ENCODE data around the gene TDRD3. TPM values are rescaled to one million over a fixed set of nuclear protein-coding genes. Genes with fewer than 3 reads are reported as not detected.

The TDRD3 gene
- total and polyA plus RNA-seq, 2 donors (not counting 1 experiment from before 2014, with no cell fraction given), result 5.6 to 23.7 TPM

DNA sequence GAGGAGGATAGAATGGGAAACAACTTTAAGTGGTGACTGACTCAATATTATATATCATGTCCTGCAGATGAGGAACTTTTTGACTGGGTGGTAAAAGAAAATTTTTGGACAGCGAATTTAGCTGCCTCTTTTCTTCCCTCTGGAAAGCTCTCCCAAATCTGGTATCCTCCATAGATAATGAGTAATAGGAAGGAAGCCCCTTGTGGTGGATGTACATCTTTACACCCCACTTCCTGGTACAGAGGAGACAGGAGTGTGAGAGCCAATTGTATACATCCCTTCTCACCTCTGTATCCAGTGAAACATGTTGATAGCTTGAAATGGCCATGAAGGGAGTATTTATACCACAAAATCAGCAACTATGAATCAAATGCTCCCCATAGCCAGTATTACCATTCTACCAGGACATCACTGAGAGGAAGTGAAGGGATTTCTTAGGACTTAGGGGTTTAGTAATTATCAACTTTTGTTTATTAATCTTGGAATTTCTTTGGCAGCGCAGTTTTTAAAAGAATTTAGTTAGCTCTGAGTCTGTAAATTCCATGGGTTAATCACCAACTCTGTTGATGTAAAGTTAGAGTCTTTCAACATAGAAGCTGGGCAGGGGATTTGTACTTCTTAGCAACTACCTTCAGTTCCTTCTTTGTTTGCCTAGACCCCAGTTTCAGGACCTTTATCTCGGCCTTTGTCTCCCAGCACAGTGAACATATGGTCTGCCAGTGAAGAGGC, 17.0 kb upstream of the TDRD3 start:
- peaks cover 0 to 3% (median 0%) of the 10 kb centered on the region in 4 experiments for H3K27me3 ChIP-seq (replicated peaks in 1 of 4; ENCODE audit: control extremely low read depth in 1 of 4, control insufficient read depth in 3 of 4, insufficient read depth in 4 of 4, low read length in 3 of 4)
- H3K9me3 Mint-ChIP-seq (ENCODE audit: insufficient read depth), result no peaks in the 10 kb centered on the region
- ChIA-PET POLR2A (no interaction called here), CTCF (interaction anchor here (1.0 to 2.0 kb wide), 2 partner anchors 11 to 13 kb away, joined by 4 to 5 read pairs; no protein-coding TSS in a partner anchor)
- H3K27me3 Mint-ChIP-seq, result peaks cover 31% of the 10 kb centered on the region
- no peak overlapping the region for H3K4me2 ChIP-seq (replicated peaks; ENCODE audit: low read depth, low read length, poor library complexity, severe bottlenecking)
- DNase-seq, result no peak
- H3K27ac Mint-ChIP-seq, result no peak overlapping the region
- no peak for ATAC-seq (ENCODE audit: low read depth)
- H3K27ac ChIP-seq (ENCODE audit: low read length in 2 of 2), result no peak overlapping the region
- no peak overlapping the region for H2AFZ ChIP-seq (ENCODE audit: insufficient read depth, low read depth, low read length, poor library complexity, severe bottlenecking)
- no peak overlapping the region for H3K4me3 Mint-ChIP-seq
- intact Hi-C loops (cut with micrococcal nuclease), result no loop called here
- H4K20me1 ChIP-seq (ENCODE audit: control insufficient read depth, insufficient read depth, low read length, poor library complexity, severe bottlenecking), result no peaks in the 10 kb centered on the region
- no peaks in the 10 kb centered on the region for H3K36me3 ChIP-seq (replicated peaks in 1 of 2; ENCODE audit: control extremely low read depth in 1 of 2, control insufficient read depth in 1 of 2, extremely low read depth in 1 of 2, insufficient read depth in 2 of 2, low read length in 1 of 2)
- no peak overlapping the region for H3K9ac ChIP-seq (ENCODE audit: low read length)
- no peaks in the 10 kb centered on the region for H3K4me1 ChIP-seq (ENCODE audit: control insufficient read depth in 2 of 2, insufficient read depth in 2 of 2, low read length in 2 of 2)
- H3K4me1 Mint-ChIP-seq, result no peaks in the 10 kb centered on the region
- H3K9me3 ChIP-seq (ENCODE audit: control extremely low read depth in 1 of 3, control insufficient read depth in 2 of 3, insufficient read depth in 1 of 3, low read length in 2 of 3), result no peaks in the 10 kb centered on the region
- no peak for TF ChIP-seq EZH2 (IDR thresholded peaks at IDR 0.05; ENCODE audit: borderline replicate concordance, insufficient read depth, low read depth, low read length, poor library complexity, severe bottlenecking)
- TF ChIP-seq, protein P1, sequence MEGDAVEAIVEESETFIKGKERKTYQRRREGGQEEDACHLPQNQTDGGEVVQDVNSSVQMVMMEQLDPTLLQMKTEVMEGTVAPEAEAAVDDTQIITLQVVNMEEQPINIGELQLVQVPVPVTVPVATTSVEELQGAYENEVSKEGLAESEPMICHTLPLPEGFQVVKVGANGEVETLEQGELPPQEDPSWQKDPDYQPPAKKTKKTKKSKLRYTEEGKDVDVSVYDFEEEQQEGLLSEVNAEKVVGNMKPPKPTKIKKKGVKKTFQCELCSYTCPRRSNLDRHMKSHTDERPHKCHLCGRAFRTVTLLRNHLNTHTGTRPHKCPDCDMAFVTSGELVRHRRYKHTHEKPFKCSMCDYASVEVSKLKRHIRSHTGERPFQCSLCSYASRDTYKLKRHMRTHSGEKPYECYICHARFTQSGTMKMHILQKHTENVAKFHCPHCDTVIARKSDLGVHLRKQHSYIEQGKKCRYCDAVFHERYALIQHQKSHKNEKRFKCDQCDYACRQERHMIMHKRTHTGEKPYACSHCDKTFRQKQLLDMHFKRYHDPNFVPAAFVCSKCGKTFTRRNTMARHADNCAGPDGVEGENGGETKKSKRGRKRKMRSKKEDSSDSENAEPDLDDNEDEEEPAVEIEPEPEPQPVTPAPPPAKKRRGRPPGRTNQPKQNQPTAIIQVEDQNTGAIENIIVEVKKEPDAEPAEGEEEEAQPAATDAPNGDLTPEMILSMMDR (IDR thresholded peaks at IDR 0.05), result no peak
- WGBS (ENCODE audit: insufficient coverage), result 75% methylated on average over 1 of the region's 3 CpGs
- H3K4me3 ChIP-seq (ENCODE audit: control extremely low read depth in 1 of 5, extremely low read depth in 1 of 5, insufficient read depth in 1 of 5, low read depth in 2 of 5, low read length in 4 of 5), result no peak overlapping the region
- no peaks in the 10 kb centered on the region for H3K79me2 ChIP-seq (ENCODE audit: control insufficient read depth, insufficient read depth, low read length)

DNA sequence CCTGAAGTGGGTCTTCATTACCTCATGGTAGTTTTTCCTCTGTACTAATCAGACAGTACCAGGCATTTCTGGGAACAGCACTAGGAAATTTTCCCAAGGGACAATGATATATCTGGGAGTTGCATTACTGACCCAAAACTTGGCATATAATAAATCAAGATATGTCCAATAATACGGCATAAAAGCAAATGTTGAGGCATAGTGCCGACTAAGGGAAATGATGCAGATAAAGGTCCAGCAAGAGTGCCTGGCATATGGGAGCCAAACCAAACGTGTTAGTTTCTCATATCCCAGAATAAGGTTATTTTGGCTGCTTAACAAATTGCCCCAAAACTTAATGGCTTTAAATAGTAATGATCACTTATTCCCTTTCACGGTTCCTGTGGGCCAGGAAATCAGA, 12.1 kb upstream of the TDRD3 start:
- TF ChIP-seq EZH2 (IDR thresholded peaks at IDR 0.05; ENCODE audit: borderline replicate concordance, insufficient read depth, low read depth, low read length, poor library complexity, severe bottlenecking), result no peak
- TF ChIP-seq, protein P1 (IDR thresholded peaks at IDR 0.05), result no peak
- no peaks in the 10 kb centered on the region for H4K20me1 ChIP-seq (ENCODE audit: control insufficient read depth, insufficient read depth, low read length, poor library complexity, severe bottlenecking)
- H3K4me2 ChIP-seq (replicated peaks; ENCODE audit: low read depth, low read length, poor library complexity, severe bottlenecking), result no peak overlapping the region
- H3K27ac Mint-ChIP-seq, result no peak overlapping the region
- no peak for ATAC-seq (ENCODE audit: low read depth)
- H3K4me3 Mint-ChIP-seq, result no peak overlapping the region
- no peaks in the 10 kb centered on the region for H3K4me1 ChIP-seq (ENCODE audit: control insufficient read depth in 2 of 2, insufficient read depth in 2 of 2, low read length in 2 of 2)
- WGBS (ENCODE audit: insufficient coverage), result 62% methylated on average over 3 of the region's 4 CpGs
- H3K9ac ChIP-seq (ENCODE audit: low read length), result no peak overlapping the region
- DNase-seq, result no peak
- H3K4me3 ChIP-seq (ENCODE audit: control extremely low read depth in 1 of 5, extremely low read depth in 1 of 5, insufficient read depth in 1 of 5, low read depth in 2 of 5, low read length in 4 of 5), result no peak overlapping the region
- H3K4me1 Mint-ChIP-seq, result no peaks in the 10 kb centered on the region
- intact Hi-C loops (cut with micrococcal nuclease), result no loop called here
- H3K36me3 ChIP-seq (replicated peaks in 1 of 2; ENCODE audit: control extremely low read depth in 1 of 2, control insufficient read depth in 1 of 2, extremely low read depth in 1 of 2, insufficient read depth in 2 of 2, low read length in 1 of 2), result no peaks in the 10 kb centered on the region
- no peaks in the 10 kb centered on the region for H3K79me2 ChIP-seq (ENCODE audit: control insufficient read depth, insufficient read depth, low read length)
- CTCF ChIA-PET, result no interaction called here
- H3K27ac ChIP-seq (ENCODE audit: low read length in 2 of 2), result no peak overlapping the region
- POLR2A ChIA-PET, result no interaction called here
- no peaks in the 10 kb centered on the region for H3K9me3 ChIP-seq (ENCODE audit: control extremely low read depth in 1 of 3, control insufficient read depth in 2 of 3, insufficient read depth in 1 of 3, low read length in 2 of 3)
- H2AFZ ChIP-seq (ENCODE audit: insufficient read depth, low read depth, low read length, poor library complexity, severe bottlenecking), result no peak overlapping the region
- peaks cover 25% of the 10 kb centered on the region for H3K27me3 Mint-ChIP-seq
- H3K27me3 ChIP-seq (replicated peaks in 1 of 4; ENCODE audit: control extremely low read depth in 1 of 4, control insufficient read depth in 3 of 4, insufficient read depth in 4 of 4, low read length in 3 of 4), result peaks cover 0 to 5% (median 0%) of the 10 kb centered on the region in 4 experiments
- no peaks in the 10 kb centered on the region for H3K9me3 Mint-ChIP-seq (ENCODE audit: insufficient read depth)

Measured in B cell (primary cell).